ENCODE results near the gene VIM. TPM values are rescaled to one million over a fixed set of nuclear protein-coding genes. Genes with fewer than 3 reads are reported as not detected.

Gene VIM
- total RNA-seq, 1 donor: 4,579 TPM

- H3K4me3 ChIP-seq (ENCODE audit: low read depth, low read length): no peak overlapping the region
- TF ChIP-seq CTCF (IDR thresholded peaks at IDR 0.05; ENCODE audit: insufficient read depth, low read depth, low read length): no peak
- no peak for DNase-seq (ENCODE audit: low read depth)
These were observed 48.8 kb downstream of the VIM start for GRCh38 chr10:17276756-17277424.

DNA sequence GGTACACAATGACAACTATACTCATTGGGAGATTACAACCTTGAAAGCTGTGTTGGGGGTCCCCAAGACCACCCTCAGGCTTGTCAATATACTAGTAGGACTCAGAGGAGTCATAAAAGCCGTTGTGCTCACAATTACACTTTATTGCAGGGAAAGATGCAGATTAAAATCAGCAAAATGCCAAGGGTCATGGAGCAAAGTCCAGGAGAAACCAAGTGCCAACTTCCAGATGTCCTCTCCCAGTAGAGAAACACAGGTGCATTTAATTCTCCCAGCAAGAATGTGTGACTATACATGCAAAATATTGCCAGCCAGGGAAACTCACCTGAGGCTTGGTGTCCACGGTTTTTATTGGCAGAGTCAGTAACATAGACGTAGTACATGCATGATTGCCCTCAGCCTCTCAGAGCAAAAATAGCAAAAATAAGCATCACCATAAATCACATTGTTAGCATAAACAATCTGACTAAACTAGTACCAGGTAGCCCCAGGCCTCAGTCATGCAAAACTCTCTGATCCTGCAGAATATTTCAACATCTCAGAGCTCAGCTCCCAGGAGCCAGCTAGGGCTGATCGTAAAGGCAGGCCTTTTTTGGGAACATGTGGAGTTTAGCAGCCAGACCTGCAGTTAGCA, 50.7 kb downstream of the VIM start:
- TF ChIP-seq CTCF (IDR thresholded peaks at IDR 0.05; ENCODE audit: insufficient read depth, low read depth, low read length): no peak
- peak; percentile 19 for DNase-seq (ENCODE audit: low read depth)
- no peak overlapping the region for H3K4me3 ChIP-seq (ENCODE audit: low read depth, low read length)

GRCh38 chr10:17282311-17282710, 54.3 kb downstream of the VIM start:
- no peak overlapping the region for H3K4me3 ChIP-seq (ENCODE audit: low read depth, low read length)
- no peak for DNase-seq (ENCODE audit: low read depth)
- no peak for TF ChIP-seq CTCF (IDR thresholded peaks at IDR 0.05; ENCODE audit: insufficient read depth, low read depth, low read length)

DNA sequence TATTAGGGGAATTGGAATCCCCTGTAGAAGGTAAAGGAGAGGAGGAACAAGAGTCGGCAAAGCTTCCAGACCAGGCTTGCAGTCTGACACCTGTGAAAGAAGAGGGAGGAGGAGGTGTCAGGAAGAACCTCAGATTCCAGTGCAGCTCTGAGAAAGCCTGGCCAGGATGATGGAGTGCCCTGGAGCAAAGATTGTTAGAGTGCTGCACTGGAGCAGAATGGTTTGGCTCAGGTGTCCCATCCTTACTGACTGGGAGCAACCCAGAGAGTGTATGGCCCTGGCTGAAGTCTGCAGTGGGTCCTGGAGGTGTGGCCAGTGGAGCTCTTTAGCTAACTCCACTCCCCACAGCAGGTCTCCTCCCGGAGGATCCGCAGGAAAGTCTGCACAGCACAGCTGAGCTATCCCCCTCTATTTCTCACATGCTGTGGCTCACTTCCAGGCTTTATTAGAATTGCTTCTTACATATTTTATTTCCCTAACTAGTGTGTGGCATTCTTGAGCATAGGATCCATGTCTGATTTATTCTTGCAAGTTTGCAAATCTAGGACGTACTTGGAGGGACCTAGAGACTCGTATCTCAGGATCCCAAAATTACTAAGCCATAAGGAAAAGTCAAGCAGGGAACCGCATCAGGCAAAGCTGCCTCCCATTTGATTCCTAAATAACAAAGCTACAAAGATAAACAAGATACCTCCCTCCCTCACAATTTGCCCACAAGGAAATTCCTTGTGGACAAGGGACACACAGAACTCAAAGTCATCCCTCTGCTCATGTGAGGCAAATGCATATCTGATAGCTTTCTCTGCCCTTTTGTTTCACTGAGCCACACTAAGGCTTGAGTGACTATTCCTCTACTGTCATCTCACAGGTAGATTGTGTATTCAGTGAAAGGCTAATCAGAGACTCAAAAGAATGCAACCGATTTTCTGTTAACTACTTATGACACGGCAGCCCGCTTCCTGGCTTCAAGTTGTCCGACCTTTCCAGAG, 58.8 kb downstream of the VIM start:
- DNase-seq (ENCODE audit: low read depth): no peak
- no peak for TF ChIP-seq CTCF (IDR thresholded peaks at IDR 0.05; ENCODE audit: insufficient read depth, low read depth, low read length)
- no peak overlapping the region for H3K4me3 ChIP-seq (ENCODE audit: low read depth, low read length)

Other genes starting within 250 kb of the VIM start
- 0.64 and 0.86 TPM in 2 replicates for gene CUBN, start 98.4 kb upstream of the VIM start, total RNA-seq
- gene TRDMT1, start 26.6 kb upstream of the VIM start, total RNA-seq: 6.0 and 6.1 TPM in 2 replicates
- gene ST8SIA6, start 226.4 kb downstream of the VIM start, total RNA-seq: not detected in 2 replicates